GM19438 (cell line): ENCODE results near the gene KRTAP12-4.
"Not testable (repeated sequence)": the region's sequence is repeated elsewhere in the genome, so short reads cannot be mapped to it uniquely, and the experiment has no call there.

Experiments used
- ATAC-seq: cut with Tn5 transposase; IDR thresholded peaks from one replicate; pipeline ENCODE4 v1.9.1; 2021; ENCODE audit warnings: low read depth; ENCODE audit not compliant: unreplicated experiment

Gene KRTAP12-4, protein sequence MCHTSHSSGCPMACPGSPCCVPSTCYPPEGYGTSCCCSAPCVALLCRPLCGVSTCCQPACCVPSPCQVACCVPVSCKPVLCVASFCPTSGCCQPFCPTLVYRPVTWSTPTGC

DNA sequence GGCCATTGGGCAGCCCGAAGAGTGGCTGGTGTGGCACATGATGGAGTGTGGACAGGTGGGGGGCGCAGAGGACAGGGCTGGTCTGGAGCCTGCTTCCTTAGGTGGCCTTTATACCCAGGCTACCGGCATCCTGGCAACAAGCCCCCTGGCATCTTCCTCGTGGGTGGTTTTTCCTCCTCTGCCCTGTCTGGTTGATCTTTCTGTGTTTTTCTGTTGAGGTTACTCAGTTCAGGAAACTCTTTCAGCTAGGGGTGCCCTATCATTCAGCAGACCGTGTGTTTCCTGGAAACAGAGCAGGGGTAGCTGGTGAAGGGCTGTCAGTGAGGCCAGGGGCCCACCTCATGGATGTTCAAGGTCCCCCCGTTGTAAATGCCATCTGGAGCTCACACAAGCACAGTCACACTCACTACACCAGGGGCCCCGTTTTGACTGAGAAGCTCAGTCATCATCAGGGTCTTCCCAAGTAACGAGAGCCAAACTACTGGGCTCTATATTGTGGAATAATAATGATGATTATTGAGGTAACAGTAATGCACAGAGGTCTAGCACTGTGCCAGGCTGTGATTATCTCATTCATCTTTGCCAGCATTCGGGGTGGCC lies at the start of gene KRTAP12-4:
Gene KRTAP12-4 (minus strand): TSS at position 84 of the 600 bp plus-strand sequence. CDS start 45 bp downstream, at position 39.
- ATAC-seq: no peak

- no peak for ATAC-seq
Observed at GRCh38 chr21:44703731-44704635, 49.5 kb upstream of the KRTAP12-4 start.

DNA sequence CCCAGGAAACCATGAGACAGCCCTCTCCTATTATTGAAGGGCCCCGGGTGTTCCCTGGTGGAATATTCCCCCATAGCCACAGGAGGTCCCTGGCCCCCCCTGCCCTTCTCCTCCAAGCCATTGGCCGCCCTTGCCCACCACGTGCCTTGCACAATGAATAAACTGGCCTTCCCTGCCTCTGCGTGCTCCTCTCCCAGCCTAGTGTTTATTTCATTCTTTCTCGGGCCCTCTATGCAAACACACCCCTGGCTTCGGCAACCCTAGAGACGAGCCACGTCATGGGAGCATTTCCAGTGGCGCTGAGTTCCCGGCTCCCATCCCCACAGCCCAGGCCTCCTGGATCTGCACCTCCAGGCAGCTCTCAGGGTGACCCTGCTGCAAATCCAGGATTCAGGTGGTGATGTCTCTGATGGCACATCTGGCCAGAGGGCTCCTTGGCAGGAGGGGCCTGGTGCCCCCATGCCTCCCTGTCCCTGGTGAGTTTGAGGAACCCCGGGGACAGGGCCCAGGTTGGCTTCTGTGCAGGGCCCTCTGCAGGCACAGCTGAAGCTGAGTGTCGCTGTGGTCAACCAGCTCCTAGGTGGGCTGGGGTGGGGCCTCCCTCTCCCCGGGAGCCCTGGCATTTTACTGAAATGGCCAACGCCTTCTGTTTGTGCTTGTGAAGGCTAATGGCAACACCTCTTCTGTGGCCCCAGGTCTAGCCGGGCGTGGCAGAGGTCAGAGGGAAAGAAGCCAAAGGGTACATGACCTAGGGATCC lies 48.7 kb upstream of the KRTAP12-4 start:
- no peak for ATAC-seq

- ATAC-seq: no peak
Observed at GRCh38 chr21:44702111-44702972, 47.9 kb upstream of the KRTAP12-4 start.

DNA sequence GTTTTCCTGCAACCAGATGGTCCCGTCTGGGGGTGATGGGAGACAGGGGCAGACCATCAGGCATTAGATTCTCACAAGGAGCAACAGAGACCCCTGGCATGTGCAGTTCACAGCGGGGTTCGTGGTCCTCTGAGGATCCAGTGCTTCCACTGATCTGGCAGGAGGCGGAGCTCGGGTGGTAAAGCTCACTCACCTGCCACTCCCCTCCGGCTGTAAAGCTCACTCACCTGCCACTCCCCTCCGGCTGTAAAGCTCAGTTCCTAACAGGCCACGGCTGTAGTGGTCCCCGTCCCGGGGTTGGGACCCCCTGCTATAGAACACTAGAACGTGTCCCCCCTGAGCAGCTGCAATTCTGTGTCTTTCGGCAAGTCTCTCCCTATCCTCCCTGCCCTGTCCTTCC lies 47.1 kb upstream of the KRTAP12-4 start:
- ATAC-seq: no peak

GRCh38 chr21:44701023-44701400 lies 46.6 kb upstream of the KRTAP12-4 start:
- no peak for ATAC-seq

- no peak for ATAC-seq
Observed at GRCh38 chr21:44700101-44701022, 45.9 kb upstream of the KRTAP12-4 start.

GRCh38 chr21:44699502-44700001 lies 45.1 kb upstream of the KRTAP12-4 start:
- no peak for ATAC-seq

GRCh38 chr21:44697811-44698734 lies 43.6 kb upstream of the KRTAP12-4 start:
- ATAC-seq: no peak

DNA sequence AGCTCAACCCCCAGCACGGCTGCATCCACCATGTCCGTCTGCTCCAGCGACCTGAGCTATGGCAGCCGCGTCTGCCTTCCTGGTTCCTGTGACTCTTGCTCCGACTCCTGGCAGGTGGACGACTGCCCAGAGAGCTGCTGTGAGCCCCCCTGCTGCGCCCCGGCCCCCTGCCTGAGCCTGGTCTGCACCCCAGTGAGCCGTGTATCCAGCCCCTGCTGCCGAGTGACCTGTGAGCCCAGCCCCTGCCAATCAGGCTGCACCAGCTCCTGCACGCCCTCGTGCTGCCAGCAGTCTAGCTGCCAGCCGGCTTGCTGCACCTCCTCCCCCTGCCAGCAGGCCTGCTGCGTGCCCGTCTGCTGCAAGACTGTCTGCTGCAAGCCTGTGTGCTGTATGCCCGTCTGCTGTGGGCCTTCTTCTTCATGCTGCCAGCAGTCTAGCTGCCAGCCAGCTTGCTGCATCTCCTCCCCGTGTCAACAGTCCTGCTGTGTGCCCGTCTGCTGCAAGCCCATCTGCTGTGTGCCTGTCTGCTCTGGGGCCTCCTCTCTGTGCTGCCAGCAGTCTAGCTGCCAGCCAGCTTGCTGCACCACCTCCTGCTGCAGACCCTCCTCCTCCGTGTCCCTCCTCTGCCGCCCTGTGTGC lies 42.8 kb upstream of the KRTAP12-4 start, which contains the start of gene KRTAP10-12:
Gene KRTAP10-12 (plus strand): TSS at position 1 of the 639 bp plus-strand sequence. CDS start 30 bp downstream, at position 31.
- ATAC-seq: not testable (repeated sequence)

- ATAC-seq: no peak
Observed at GRCh38 chr21:44696572-44696971, 42.1 kb upstream of the KRTAP12-4 start.

GRCh38 chr21:44695641-44696040 lies 41.2 kb upstream of the KRTAP12-4 start:
- no peak for ATAC-seq

DNA sequence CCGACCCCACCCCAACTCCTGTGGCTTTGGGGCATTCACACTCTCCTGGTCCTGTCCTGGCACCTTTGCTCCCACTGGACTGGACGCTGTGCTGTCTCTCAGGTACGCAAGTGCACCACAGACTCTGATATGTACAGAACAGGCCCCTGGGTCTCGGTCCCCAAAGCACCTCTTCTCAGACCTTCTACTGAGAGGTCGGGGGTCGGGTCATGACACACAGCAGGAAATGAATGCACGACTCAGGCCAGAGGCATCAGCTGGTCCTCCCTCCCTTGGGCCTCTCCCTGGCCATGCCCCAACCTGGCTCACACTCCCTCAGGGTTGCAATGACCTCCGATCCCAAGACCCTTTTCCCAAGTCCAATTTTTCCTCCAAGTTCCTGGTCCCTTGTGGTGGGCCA lies 40.7 kb upstream of the KRTAP12-4 start:
- no peak for ATAC-seq

GRCh38 chr21:44694776-44695175 lies 40.3 kb upstream of the KRTAP12-4 start:
- ATAC-seq: no peak

DNA sequence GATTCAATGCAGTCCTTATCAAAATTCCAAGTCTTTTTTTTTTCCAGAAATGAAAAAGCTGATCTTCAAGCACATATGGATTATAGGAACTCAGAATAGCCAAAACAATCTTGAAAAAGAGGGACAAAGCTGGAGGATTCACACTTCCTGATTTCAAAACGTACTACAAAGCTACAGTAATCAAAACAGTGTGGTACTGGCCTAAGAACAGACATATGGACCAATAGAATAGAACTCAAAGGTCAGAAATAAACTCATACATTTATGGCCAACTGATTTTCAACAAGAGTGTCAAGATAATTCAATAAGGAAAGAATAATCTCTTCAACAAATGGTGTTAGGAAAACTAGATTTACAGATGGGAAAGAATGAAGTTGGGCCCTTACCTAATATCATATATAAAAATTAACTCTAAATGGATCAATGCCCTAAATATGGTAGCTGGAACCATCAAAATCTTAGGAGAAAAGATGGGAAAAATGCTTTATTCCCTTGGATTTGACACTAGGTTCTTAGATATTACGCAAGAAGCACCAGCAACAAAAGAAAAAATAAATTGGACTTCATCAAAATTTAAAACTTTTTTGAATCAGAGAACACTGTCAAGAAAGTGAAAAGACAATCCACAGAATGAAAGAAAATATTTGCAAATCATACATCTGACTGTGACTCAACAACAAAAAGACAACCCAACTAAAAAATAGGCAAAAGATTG lies 38.5 kb upstream of the KRTAP12-4 start:
- no peak for ATAC-seq

- no peak for ATAC-seq
Observed at GRCh38 chr21:44691686-44692085, 37.2 kb upstream of the KRTAP12-4 start.
